CD4-positive, alpha-beta T cell treated with Interleukin-4 for 1 hour (primary cell): Measurements from ENCODE around the gene CHRM2.

ENCODE experiments used
- DNase-seq, 2 donors: peaks; one replicate each; pipeline ENCODE4 v3.0.0-alpha.2; 2020 to 2022

Gene CHRM2

DNA sequence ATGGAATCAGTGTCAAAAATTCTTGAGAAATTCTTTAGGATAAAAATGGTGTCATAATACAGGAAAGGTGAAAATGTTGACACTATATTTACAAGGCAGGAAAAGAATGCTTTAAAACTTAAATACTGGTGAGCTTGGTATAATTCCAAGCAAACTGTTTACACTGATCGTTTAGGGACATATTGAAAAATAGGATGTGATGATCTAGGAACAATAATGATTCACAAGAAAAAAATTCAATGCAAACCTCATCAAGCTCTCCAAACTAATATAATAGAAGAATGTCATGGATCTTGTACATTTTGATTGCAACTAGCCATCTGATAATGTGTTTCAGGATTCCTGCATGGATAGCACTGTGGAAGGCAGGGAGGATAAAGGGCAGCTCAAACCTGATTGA, 98.4 kb downstream of the CHRM2 start:
- DNase-seq: no peak

DNA sequence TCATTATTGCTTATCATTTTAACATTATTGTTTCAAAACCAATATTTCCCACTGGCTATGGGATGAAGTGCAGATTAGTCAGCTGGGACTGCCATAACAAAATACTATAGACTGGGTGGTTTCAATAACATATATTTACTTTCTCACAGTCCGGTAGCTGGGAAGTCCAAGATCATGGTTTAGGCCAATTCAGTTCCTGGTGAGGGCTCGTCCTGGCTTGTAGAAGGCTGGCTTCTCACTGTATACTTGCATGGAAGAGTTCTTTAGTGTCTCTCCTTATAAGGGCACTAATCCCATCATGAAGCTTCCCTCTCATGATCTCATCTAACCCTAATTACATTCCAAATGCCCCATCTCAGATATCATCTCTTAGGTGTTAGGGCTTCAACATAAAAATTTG, 101.3 kb downstream of the CHRM2 start:
- no peak for DNase-seq

GRCh38 chr7:136971776-136972175, 103.3 kb downstream of the CHRM2 start:
- no peak for DNase-seq

- no peak for DNase-seq
Observed at GRCh38 chr7:136976504-136977251, 108.2 kb downstream of the CHRM2 start.

DNA sequence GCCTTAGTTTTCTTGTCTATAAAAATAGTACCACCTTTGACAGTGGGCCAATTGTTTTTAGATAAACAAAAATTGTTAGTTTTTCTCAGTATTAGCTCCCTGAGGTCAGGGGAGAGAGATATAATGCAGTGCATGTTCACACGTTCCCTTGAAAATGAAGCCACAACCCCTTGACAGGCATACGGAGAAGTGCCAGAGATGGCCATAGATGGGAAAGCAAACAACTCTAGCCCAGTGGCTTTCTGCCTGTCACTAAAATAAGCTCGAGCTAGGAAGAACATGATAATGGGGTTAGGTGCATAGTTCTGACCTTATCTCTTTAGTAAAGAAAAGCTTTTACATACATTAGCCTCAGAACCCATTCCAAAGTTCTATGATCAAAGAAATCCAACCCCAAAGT, 124.9 kb downstream of the CHRM2 start:
- no peak for DNase-seq

- DNase-seq: no peak
Observed at GRCh38 chr7:136997735-136998134, 129.3 kb downstream of the CHRM2 start.

DNA sequence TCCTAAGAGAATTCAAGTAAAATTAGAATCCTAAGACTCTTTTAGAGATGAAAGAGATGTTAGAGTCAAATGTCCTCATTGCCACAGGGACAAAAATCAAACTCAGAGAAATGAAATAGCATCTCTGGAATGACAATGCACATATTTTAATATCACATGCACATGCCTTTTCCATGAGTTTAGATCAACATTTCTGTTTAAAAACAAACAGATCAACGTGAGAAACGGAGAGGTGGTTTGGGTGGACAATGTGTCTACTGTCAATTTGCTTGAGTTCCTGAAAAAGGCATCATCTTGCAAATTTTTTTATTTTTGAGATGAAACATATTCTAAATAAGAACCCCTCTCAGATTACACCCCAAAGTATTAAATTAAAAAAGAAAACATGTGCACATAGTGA, 130.0 kb downstream of the CHRM2 start:
- no peak for DNase-seq

GRCh38 chr7:137000621-137001020, 132.2 kb downstream of the CHRM2 start:
- DNase-seq: no peak

GRCh38 chr7:137001041-137001440, 132.6 kb downstream of the CHRM2 start:
- no peak for DNase-seq

- DNase-seq: no peak
Observed at GRCh38 chr7:137001478-137001877, 133.0 kb downstream of the CHRM2 start.

DNA sequence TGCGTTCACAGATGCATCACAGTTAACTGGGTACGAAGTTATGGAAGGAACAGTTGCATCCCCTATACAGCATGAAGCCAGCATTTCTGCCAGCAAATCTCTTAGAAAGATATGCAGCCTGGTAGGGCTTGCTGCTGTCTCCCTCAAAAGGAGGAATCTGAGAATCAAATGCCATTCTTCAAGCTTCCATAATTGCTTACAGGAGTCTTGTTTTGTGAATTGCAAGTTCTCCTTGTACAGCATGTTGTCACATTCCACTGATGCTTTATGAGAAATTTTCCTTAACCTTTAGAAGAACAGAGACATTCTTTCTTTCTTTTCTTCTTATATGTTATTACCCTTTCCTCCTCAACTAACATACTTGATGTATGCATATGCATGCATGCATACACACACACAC, 134.6 kb downstream of the CHRM2 start:
- DNase-seq: no peak

- DNase-seq: no peak
Observed at GRCh38 chr7:137003566-137003965, 135.1 kb downstream of the CHRM2 start.

GRCh38 chr7:137005873-137006272, 137.4 kb downstream of the CHRM2 start:
- no peak for DNase-seq

DNA sequence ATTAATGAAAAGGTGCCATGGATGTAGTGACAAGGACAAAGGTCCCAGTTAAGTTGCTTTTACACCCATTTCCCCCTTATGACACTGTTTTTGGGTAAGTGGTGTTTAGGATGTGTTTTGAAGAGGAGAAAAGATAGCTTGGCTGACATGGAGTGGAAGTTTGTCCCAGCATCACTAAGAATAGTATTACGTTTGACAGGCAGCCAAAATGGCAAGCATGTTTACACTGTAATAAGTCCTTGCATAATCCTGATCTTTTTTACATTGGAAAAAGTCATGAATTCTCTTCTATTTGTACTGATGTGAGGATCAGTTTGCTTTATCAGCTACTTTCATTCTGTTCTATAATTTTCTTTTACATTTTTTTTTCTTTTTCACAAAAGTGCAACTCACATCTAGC, 137.8 kb downstream of the CHRM2 start:
- no peak for DNase-seq

DNA sequence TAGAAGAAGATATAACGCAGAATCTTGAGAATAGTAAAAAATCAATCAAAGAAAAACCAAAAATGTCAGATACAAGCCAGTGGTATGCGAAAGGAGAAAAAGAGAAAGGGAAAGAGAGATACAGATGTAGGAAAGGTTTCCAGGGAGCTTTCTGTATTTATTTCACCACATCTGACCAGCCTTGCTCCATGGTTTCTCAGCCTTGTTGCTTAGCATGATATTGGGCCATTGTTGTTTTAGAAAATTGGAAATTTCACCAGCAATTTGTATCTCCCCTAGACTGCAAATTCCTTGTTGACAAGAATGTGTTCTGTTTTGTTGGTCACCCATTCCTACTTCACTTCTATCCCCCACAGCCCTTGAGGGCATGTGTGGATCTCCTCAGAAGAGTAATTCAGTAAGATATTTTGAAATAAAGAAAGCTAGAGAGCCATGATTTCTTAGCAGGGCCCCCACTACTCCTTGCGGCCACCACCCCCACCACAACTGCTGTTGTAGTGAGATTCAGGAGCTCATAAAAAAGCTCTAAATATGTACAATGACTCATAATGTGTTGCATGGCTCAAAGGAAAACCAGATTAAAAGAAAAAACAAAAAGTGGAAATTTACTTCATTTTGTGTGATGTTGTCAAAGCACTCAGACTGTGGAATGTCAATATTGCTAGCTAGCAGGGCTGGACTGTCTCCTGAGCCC, 138.7 kb downstream of the CHRM2 start:
- DNase-seq: no peak

GRCh38 chr7:137009404-137009803, 141.0 kb downstream of the CHRM2 start:
- no peak for DNase-seq

- no peak for DNase-seq
Observed at GRCh38 chr7:137015015-137015414, 146.6 kb downstream of the CHRM2 start.

DNA sequence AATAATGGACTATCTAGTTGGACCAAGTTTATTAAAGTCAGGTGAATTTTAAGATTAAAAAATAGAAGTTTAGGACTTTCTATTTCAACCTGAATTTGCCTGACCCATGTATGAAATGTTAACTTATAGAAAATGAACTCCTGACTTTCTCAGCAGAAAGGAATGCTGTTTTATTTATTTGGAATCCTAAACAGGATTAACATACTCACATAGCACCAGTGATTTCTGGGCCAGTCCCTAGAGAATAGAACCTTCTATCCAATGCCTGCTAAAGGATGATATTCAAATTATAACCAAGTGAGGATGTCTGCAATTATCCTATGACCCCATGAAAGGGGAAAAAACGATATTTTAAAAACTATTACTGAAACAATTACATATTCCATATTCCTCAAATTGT, 148.8 kb downstream of the CHRM2 start:
- no peak for DNase-seq

DNA sequence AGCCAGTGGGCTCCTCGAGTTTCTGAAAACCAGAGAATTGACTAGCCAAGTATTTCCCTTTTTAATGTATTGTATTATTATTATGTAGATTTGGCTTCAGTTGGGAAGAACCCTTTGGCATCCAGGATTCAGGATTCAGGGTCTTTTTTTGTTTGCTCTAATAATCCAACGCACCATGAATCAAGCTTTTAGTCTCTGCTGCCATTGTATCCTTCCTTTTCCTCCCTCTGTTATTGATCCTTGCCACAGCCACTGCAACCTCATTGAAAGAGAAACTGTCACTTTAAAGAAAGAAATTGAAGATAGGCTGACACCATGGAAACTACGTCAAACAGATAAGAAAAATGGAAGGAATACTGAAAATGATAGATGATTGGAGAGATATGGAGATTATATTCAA, 150.0 kb downstream of the CHRM2 start:
- no peak for DNase-seq

DNA sequence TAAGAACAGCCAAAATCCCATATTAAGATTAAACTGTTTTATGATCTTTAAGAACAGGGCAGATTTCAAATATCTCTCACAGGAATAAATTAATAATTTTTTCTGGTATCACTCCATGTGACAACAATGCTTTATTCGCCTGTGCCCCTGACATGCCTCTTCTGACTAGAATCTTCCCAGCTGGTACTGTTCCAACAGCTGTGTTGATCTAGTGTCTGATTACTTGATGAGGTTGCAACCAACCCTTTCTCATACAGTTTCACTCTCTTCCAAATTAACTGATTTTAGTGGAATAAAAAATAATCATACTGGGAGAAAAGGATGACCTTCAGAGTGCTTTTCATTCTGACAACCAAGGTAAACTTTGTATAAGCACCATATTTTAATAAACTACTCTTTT, 151.9 kb downstream of the CHRM2 start:
- no peak for DNase-seq

DNA sequence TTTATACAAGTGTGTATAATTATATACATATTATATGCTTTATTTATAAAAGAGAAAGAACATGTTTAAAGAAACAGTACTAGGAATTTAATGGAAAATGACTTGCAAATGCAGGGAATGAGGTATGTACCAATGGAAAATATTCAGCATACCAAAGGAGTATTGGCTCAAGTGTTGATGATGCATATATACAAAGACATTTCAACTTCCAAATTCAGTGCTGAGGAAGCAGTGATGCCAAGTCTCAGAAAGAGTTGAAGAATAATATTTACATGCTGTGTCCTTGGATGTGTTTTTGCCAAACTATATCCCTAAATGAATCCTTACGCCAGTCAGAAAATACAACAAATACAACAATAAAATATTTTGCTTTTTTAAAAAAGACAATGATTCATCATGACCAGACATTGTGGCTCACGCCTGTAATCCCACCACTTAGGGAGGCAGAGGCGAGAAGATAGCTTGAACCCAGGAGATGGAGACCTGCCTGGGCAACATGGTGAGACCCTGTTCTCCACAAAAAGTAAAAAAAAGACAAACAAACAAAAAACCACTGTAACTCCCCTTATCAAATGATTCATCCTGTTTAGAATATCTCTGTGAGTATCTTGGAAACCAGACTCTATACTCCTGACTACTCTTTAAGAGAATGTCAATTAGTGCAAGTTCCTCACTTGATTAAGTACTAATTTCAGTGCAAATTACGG, 157.2 kb downstream of the CHRM2 start:
- no peak for DNase-seq

GRCh38 chr7:137026176-137026500, 157.7 kb downstream of the CHRM2 start:
- no peak for DNase-seq

DNA sequence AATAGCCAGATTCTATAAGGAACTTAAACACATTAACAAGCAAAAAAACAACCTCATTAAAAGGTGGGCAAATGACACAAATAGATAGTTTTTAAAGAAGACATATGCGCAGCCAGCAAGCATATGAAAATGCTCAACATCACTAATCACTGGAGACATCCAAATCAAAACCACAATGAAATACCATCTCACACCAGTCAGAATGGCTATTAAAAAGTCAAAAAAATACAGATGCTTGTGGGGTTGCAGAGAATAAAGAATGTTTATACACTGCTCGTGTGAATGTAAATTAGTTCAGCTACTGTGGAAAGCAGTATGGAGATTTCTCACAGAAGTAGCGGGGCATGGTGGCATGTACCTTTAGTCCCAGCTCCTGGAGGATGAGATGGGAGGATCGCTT, 164.0 kb downstream of the CHRM2 start:
- no peak for DNase-seq

- no peak for DNase-seq
Observed at GRCh38 chr7:137036768-137037167, 168.3 kb downstream of the CHRM2 start.
